Left ventricle myocardium superior (tissue), 1 donor: ENCODE measurements around the gene MED27. TPM values are rescaled to one million over a fixed set of nuclear protein-coding genes. Genes with fewer than 3 reads are reported as not detected.
"Not testable (repeated sequence)": the region's sequence is repeated elsewhere in the genome, so short reads cannot be mapped to it uniquely, and the experiment has no call there.

Experiments used
- ATAC-seq: fragments of 200-7000 bp; cut with Tn5 transposase; one replicate; pipeline ENCODE4 v1.9.1; 2020; ENCODE audit warnings: mild to moderate bottlenecking, moderate library complexity
- DNase-seq: peaks from one replicate; pipeline ENCODE4 v3.0.0-alpha.2; 2020
- intact Hi-C: fragments of 100-400 bp; cut with micrococcal nuclease; formaldehyde crosslinking; loops from one replicate; pipeline ENCODE4 v1.11.0; 2022
- total RNA-seq: library from RNA; stranded (reverse); fragmentation: NEBNext Ultra II Directional; extraction: Animal tissue kit (Norgen Biotek cat#: 25700); gene quantifications from one replicate; pipeline ENCODE4 v1.2.1, GENCODE V29; 2021
- donor health status: DM: no; HTN: yes; CAD: no; lungs with severe emphysema.

Gene MED27
- total RNA-seq, 1 donor from 2014 or later: 13.5 TPM

GRCh38 chr9:132025766-132026165 is 53.9 kb downstream of the MED27 start:
- DNase-seq (no peak), ATAC-seq (no peak)
- intact Hi-C loops: no loop called here

GRCh38 chr9:132024589-132024988 is 55.1 kb downstream of the MED27 start:
- intact Hi-C loops: no loop called here
- DNase-seq (no peak), ATAC-seq (no peak)

- ATAC-seq: no peak
- intact Hi-C loops: no loop called here
- no peak for DNase-seq
Observed at GRCh38 chr9:132023419-132024180, 56.1 kb downstream of the MED27 start.

GRCh38 chr9:132020820-132021510 is 58.7 kb downstream of the MED27 start:
- no peak for ATAC-seq

GRCh38 chr9:132020272-132020671 is 59.4 kb downstream of the MED27 start:
- intact Hi-C loops: no loop called here
- ATAC-seq (no peak), DNase-seq (no peak)

More at GRCh38 chr9:132020820-132021510, 58.7 kb downstream of the MED27 start:
- no peak for DNase-seq
- intact Hi-C loops: no loop called here

- intact Hi-C loops: no loop called here
- DNase-seq (no peak), ATAC-seq (peak; percentile 27)
Observed at GRCh38 chr9:132019702-132020101, 60.0 kb downstream of the MED27 start.

- intact Hi-C loops: no loop called here
- DNase-seq (no peak), ATAC-seq (peak; percentile 85)
Observed at GRCh38 chr9:132018957-132019405, 60.7 kb downstream of the MED27 start.

GRCh38 chr9:132016456-132016855 is 63.2 kb downstream of the MED27 start:
- DNase-seq (no peak), ATAC-seq (no peak)
- intact Hi-C loops: no loop called here

GRCh38 chr9:132015866-132016265 is 63.8 kb downstream of the MED27 start:
- ATAC-seq: no peak
- DNase-seq: no peak
- intact Hi-C loops: no loop called here

- no peak for DNase-seq
- intact Hi-C loops: no loop called here
- ATAC-seq: peak; percentile 18
Observed at GRCh38 chr9:132014218-132014805, 65.4 kb downstream of the MED27 start.

- DNase-seq: no peak
Observed at GRCh38 chr9:132012704-132013357, 66.8 kb downstream of the MED27 start.

GRCh38 chr9:132011896-132012295 is 67.8 kb downstream of the MED27 start:
- no peak for ATAC-seq
- DNase-seq: no peak
- intact Hi-C loops: no loop called here

More at GRCh38 chr9:132012704-132013357, 66.8 kb downstream of the MED27 start:
- intact Hi-C loops: no loop called here
- no peak for ATAC-seq

- DNase-seq (no peak), ATAC-seq (no peak)
- intact Hi-C loops: no loop called here
Observed at GRCh38 chr9:132011309-132011708, 68.4 kb downstream of the MED27 start.

- intact Hi-C loops, ATAC-seq: not testable (repeated sequence)
Observed at GRCh38 chr9:132010201-132010600, 69.5 kb downstream of the MED27 start.

GRCh38 chr9:132008855-132009812 is 70.5 kb downstream of the MED27 start:
- intact Hi-C loops: no loop called here
- ATAC-seq (no peak), DNase-seq (no peak)

More at GRCh38 chr9:132010201-132010600, 69.5 kb downstream of the MED27 start:
- not testable (repeated sequence) for DNase-seq

- ATAC-seq: no peak
- DNase-seq: no peak
- intact Hi-C loops: no loop called here
Observed at GRCh38 chr9:132008184-132008803, 71.4 kb downstream of the MED27 start.

- intact Hi-C loops: no loop called here
- DNase-seq (no peak), ATAC-seq (no peak)
Observed at GRCh38 chr9:132007371-132008025, 72.2 kb downstream of the MED27 start.
